Prostate gland (tissue), 2 donors: ENCODE data around the gene PPP2R2B. TPM values are rescaled to one million over a fixed set of nuclear protein-coding genes. Genes with fewer than 3 reads are reported as not detected.

Experiments used
- DNase-seq: peaks from one replicate; pipeline ENCODE4 v3.0.0-alpha.2; 2019; ENCODE audit warnings: low spot score
- H3K27ac ChIP-seq, 2 donors: fragments of 200-600 bp; sonication (generic); 2 replicates each; pipeline ENCODE4 v1.5.1; 2017 to 2019
- H3K27me3 ChIP-seq: fragments of 200-600 bp; sonication (generic); replicated peaks from 2 replicates; pipeline ENCODE4 v1.5.1; 2019; ENCODE audit not compliant: insufficient read depth
- H3K36me3 ChIP-seq, 2 donors: fragments of 200-600 bp; sonication (generic); 1 replicate in 1 of 2; 2 replicates in 1 of 2; pipeline versions ENCODE4 v1.5.1 to v1.8.1; 2017 to 2019
- H3K4me1 ChIP-seq: fragments of 200-600 bp; sonication (generic); replicated peaks from 2 replicates; pipeline ENCODE4 v1.5.1; 2019
- H3K4me3 ChIP-seq, 2 donors: fragments of 200-600 bp; sonication (generic); 2 replicates each; pipeline ENCODE4 v1.5.1; 2017 to 2019
- H3K9me3 ChIP-seq: fragments of 200-600 bp; sonication (generic); 2 replicates; pipeline ENCODE4 v1.5.1; 2017
- CTCF ChIP-seq, 4 experiments: fragments of 200-600 bp in 2 of 4; fragments of 450-650 bp in 2 of 4; sonication (generic) in 2 of 4; IDR thresholded peaks; 1 replicate in 3 of 4; 2 replicates in 1 of 4; pipeline ENCODE4 v1.5.1; 2016 to 2019; ENCODE audit warnings: antibody characterized with exemption in 4 of 4, mild to moderate bottlenecking in 2 of 4, moderate library complexity in 2 of 4
- POLR2A ChIP-seq: fragments of 450-650 bp; IDR thresholded peaks from one replicate; pipeline ENCODE4 v1.6.1; 2016; ENCODE audit warnings: antibody characterized with exemption, mild to moderate bottlenecking
- POLR2AphosphoS5 ChIP-seq: sonication (generic); formaldehyde crosslinking; IDR thresholded peaks from one replicate; pipeline ENCODE4 v1.6.1; 2017; ENCODE audit warnings: antibody characterized with exemption
- WGBS: methylation state at CpG from one replicate; pipeline ENCODE4 v1.1.5; 2018; 5-methylcytosine and 5-hydroxymethylcytosine counted together
- intact Hi-C: fragments of 100-400 bp; cut with DNase I; formaldehyde crosslinking; loops from one replicate; pipeline ENCODE4 v1.14.2; 2022
- total RNA-seq, 2 donors: library from RNA; depleted of rRNA; stranded (reverse); fragments of >200 nt; gene quantifications; one replicate each; pipeline ENCODE4 v1.1.0, GENCODE V29; 2016

PPP2R2B gene
- total RNA-seq, 2 donors from 2014 or later: 0.68 to 2.6 TPM

GRCh38 chr5:146586752-146587151, 291.8 kb downstream of the PPP2R2B start:
- no peak for TF ChIP-seq POLR2AphosphoS5
- no peak for TF ChIP-seq CTCF (IDR thresholded peaks at IDR 0.05)
- TF ChIP-seq POLR2A: no peak
- DNase-seq: no peak
- H3K27ac ChIP-seq: no peak overlapping the region
- intact Hi-C loops: no loop called here
- 84% methylated on average over 5 of the region's 5 CpGs for WGBS
- no peak overlapping the region for H3K4me3 ChIP-seq
- H3K36me3 ChIP-seq: no peaks in the 10 kb centered on the region
- H3K4me1 ChIP-seq: no peaks in the 10 kb centered on the region
- no peaks in the 10 kb centered on the region for H3K9me3 ChIP-seq
- H3K27me3 ChIP-seq: no peaks in the 10 kb centered on the region

GRCh38 chr5:146584750-146585149, 293.8 kb downstream of the PPP2R2B start:
- Histone ChIP-seq H3K4me3 (no peak overlapping the region), H3K27ac (no peak overlapping the region), H3K27me3 (no peaks in the 10 kb centered on the region), H3K36me3 (no peaks in the 10 kb centered on the region), H3K9me3 (no peaks in the 10 kb centered on the region), H3K4me1 (no peaks in the 10 kb centered on the region)
- intact Hi-C loops: no loop called here
- 90% methylated on average over 2 of the region's 2 CpGs for WGBS
- no peak for TF ChIP-seq CTCF (IDR thresholded peaks at IDR 0.05)
- no peak for TF ChIP-seq POLR2A
- no peak for TF ChIP-seq POLR2AphosphoS5
- DNase-seq: no peak

- H3K27ac ChIP-seq: no peak overlapping the region
- no peaks in the 10 kb centered on the region for H3K36me3 ChIP-seq
- no peaks in the 10 kb centered on the region for H3K27me3 ChIP-seq
- no peak overlapping the region for H3K4me3 ChIP-seq
- no peak for DNase-seq
- intact Hi-C loops: no loop called here
- H3K4me1 ChIP-seq: no peaks in the 10 kb centered on the region
- TF ChIP-seq POLR2A: no peak
- TF ChIP-seq CTCF (IDR thresholded peaks at IDR 0.05): no peak
- no peak for TF ChIP-seq POLR2AphosphoS5
- no peaks in the 10 kb centered on the region for H3K9me3 ChIP-seq
Measured at GRCh38 chr5:146582051-146582596, 296.4 kb downstream of the PPP2R2B start.

- Histone ChIP-seq H3K4me3 (no peak overlapping the region), H3K9me3 (no peaks in the 10 kb centered on the region), H3K27me3 (no peaks in the 10 kb centered on the region), H3K27ac (no peak overlapping the region), H3K4me1 (no peaks in the 10 kb centered on the region), H3K36me3 (no peaks in the 10 kb centered on the region)
- DNase-seq: no peak
- TF ChIP-seq CTCF (IDR thresholded peaks at IDR 0.05) (no peak), POLR2A (no peak), POLR2AphosphoS5 (no peak)
- WGBS: 28% methylated on average over 3 of the region's 3 CpGs
- intact Hi-C loops: no loop called here
Measured at GRCh38 chr5:146580237-146580636, 298.3 kb downstream of the PPP2R2B start.

- no peak overlapping the region for H3K4me3 ChIP-seq
- WGBS: 52% methylated on average over 1 of the region's 1 CpG
- no peak for DNase-seq
- intact Hi-C loops: no loop called here
- H3K27ac ChIP-seq: no peak overlapping the region
- TF ChIP-seq CTCF (IDR thresholded peaks at IDR 0.05): no peak
- no peak for TF ChIP-seq POLR2AphosphoS5
- no peak for TF ChIP-seq POLR2A
- H3K36me3 ChIP-seq: no peaks in the 10 kb centered on the region
- no peaks in the 10 kb centered on the region for H3K27me3 ChIP-seq
- H3K9me3 ChIP-seq: no peaks in the 10 kb centered on the region
- H3K4me1 ChIP-seq: no peaks in the 10 kb centered on the region
Measured at GRCh38 chr5:146574713-146575112, 303.8 kb downstream of the PPP2R2B start.
